ENCODE results near the gene NPY5R. TPM values are rescaled to one million over a fixed set of nuclear protein-coding genes. Genes with fewer than 3 reads are reported as not detected.
A peak's percentile ranks its signal among the peaks of the same experiment; 100 is the strongest.

Gene NPY5R
- total and polyA plus RNA-seq, 2 of the 4 experiments (the other 2 are of a cell fraction) = not detected

DNA sequence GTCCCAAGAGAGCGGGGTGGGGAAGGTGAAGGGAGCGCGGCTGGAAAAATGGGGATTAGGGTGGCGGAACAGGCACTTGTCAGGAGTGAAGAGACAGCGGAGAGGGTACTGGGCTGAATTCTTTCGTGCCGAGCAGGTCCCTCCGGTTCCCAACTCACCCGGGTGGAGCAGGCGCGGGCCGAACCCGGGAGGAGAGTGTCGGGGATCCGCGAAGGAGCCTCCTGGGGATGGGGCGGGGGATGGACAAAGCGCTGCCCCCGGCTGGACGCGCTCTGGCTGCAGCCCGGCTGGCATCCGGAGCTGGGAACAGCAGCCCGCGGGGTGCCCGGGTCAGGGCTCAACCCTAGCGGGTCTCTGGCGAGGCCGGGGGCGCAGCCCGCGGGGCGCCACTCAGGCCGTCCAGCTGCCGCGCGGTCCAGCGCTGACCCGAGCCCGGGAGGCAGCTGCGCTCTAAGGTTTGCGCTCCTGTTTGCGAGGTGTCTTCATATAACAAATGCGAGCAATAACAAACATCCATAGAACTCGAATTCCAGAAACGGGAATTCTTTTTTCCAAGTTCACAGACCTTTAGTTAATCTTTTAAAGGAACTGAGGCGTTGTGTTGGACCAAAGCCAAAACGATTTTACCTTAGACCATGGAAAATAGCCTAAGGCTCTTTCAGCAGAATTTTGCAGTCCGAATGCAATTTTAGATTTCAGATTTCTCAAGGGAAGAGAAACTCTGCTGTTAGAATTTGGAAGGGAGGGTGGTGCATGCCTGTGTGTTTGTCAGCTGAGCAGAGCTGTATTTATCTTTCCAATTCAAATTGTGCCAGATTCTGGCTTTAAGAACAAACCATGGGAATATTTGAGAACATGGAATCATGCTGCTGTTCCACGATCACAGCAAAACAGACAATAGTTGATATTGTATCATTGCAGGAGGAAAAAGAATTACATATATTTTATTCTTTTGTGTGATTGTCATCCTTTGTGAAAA, 744 bp downstream of the NPY5R start:
- Histone ChIP-seq H2AFZ (replicated peaks; ENCODE audit: low read length, poor library complexity) (no peak overlapping the region), H3K27ac (ENCODE audit: insufficient read depth, low read length) (no peak overlapping the region), H2BK5ac (ENCODE audit: low read depth, low read length, poor library complexity, severe bottlenecking) (no peak overlapping the region), H3K4ac (ENCODE audit: low read depth, low read length) (no peak overlapping the region), H3K36me3 (ENCODE audit: control insufficient read depth, insufficient read depth, low read length) (no peaks in the 10 kb centered on the region), H3K27me3 (ENCODE audit: control insufficient read depth, insufficient read depth, low read length) (peaks cover 16% of the 10 kb centered on the region), H3K56ac (ENCODE audit: extremely low read depth, insufficient read depth, low read length) (no peak overlapping the region), H3K79me1 (ENCODE audit: low read depth in 1 of 2, low read length in 2 of 2) (no peaks in the 10 kb centered on the region), H3K14ac (replicated peaks; ENCODE audit: low read depth, low read length) (no peak overlapping the region), H3K23ac (ENCODE audit: low read depth, low read length) (no peak overlapping the region), H2AK9ac (replicated peaks; ENCODE audit: low read depth, low read length, poor library complexity) (no peak overlapping the region), H4K91ac (ENCODE audit: insufficient read depth, low read depth, low read length) (no peak overlapping the region), H4K20me1 (ENCODE audit: insufficient read depth, low read length) (no peaks in the 10 kb centered on the region), H3K4me1 (ENCODE audit: control insufficient read depth, insufficient read depth, low read length) (no peaks in the 10 kb centered on the region), H3K9me1 (ENCODE audit: insufficient read depth, low read length) (no peaks in the 10 kb centered on the region), H3K9me3 (ENCODE audit: control insufficient read depth, insufficient read depth, low read length) (no peaks in the 10 kb centered on the region), H3K18ac (ENCODE audit: low read depth, low read length) (no peak overlapping the region), H2AK5ac (ENCODE audit: low read depth, low read length) (no peak overlapping the region), H3K9ac (ENCODE audit: low read depth, low read length) (no peak overlapping the region), H2BK15ac (ENCODE audit: low read depth, low read length) (no peak overlapping the region), H4K5ac (ENCODE audit: low read depth, low read length) (no peak overlapping the region), H2BK20ac (ENCODE audit: low read depth, low read length) (no peak overlapping the region), H3K4me2 (ENCODE audit: low read depth, low read length) (no peak overlapping the region; the same call in 1 of the 2 replicates), H2BK120ac (ENCODE audit: low read depth, low read length) (no peak overlapping the region), H3K4me3 (ENCODE audit: insufficient read depth, low read depth, low read length) (no peak overlapping the region), H4K8ac (ENCODE audit: low read depth in 2 of 2, low read length in 2 of 2) (no peak overlapping the region)
- ATAC-seq (ENCODE audit: low read depth) = peak; percentile 14; the same call in 1 of the 2 replicates
- no peak for DNase-seq
- POLR2A ChIA-PET (ENCODE audit: unreplicated experiment) = no interaction called here
- 0% methylated on average over 9 of the region's 50 CpGs; no CpG with 5 or more reads in 1 of the 2 experiments for WGBS, 2 experiments (ENCODE audit: extremely low coverage in 2 of 2, insufficient read length in 1 of 2)
- CTCF ChIA-PET = no interaction called here
- in situ Hi-C loops (cut with MboI; ENCODE audit: low sequenced_read_pairs) = no loop called here
- dilution Hi-C loops (cut with HindIII; ENCODE audit: low sequenced_read_pairs, unreplicated experiment) = no loop called here
- intact Hi-C loops (cut with micrococcal nuclease) = no loop called here
- no TSS peak for BruUV-seq (replicated peaks)
- TF ChIP-seq FOS (IDR thresholded peaks at IDR 0.05; ENCODE audit: low read depth, low read length) (no peak), MAFK (IDR thresholded peaks at IDR 0.05; ENCODE audit: low read depth, low read length) (no peak), POLR2A (IDR thresholded peaks at IDR 0.05; ENCODE audit: low read depth, low read length) (no peak), RAD21 (IDR thresholded peaks at IDR 0.05; ENCODE audit: low read length) (no peak), CHD1 (IDR thresholded peaks at IDR 0.05; ENCODE audit: low read depth, low read length) (no peak), SMC3 (IDR thresholded peaks at IDR 0.05; ENCODE audit: low read depth, low read length) (no peak), MXI1 (IDR thresholded peaks at IDR 0.05; ENCODE audit: borderline replicate concordance, low read depth, low read length) (no peak), CTCF (conservative IDR thresholded peaks at IDR 0.05; ENCODE audit: low read depth, low read length) (no peak), USF2 (IDR thresholded peaks at IDR 0.05; ENCODE audit: low read depth, low read length) (no peak), RFX5 (IDR thresholded peaks at IDR 0.05; ENCODE audit: low read depth, low read length) (no peak), RCOR1 (IDR thresholded peaks at IDR 0.05; ENCODE audit: insufficient replicate concordance, low read length) (no peak), NFE2L2 (IDR thresholded peaks at IDR 0.05; ENCODE audit: low read depth, low read length) (no peak), ELK1 (IDR thresholded peaks at IDR 0.05; ENCODE audit: borderline replicate concordance, low read depth, low read length) (no peak), CEBPB (IDR thresholded peaks at IDR 0.05; ENCODE audit: low read depth, low read length) (no peak), BHLHE40 (IDR thresholded peaks at IDR 0.05; ENCODE audit: low read depth, low read length) (no peak)

Data from IMR-90 (cell line).